Keratinocyte (primary cell): ENCODE data around the gene SPATA2. TPM values are rescaled to one million over a fixed set of nuclear protein-coding genes. Genes with fewer than 3 reads are reported as not detected.

Experiments used
- DNase-seq: peaks from one replicate; pipeline ENCODE4 v3.0.0-alpha.2; 2011; ENCODE audit warnings: low read depth, missing footprints, low spot score
- FAIRE-seq: peaks from 2 replicates; lab custom pipeline; 2011; peaks lifted over from hg19 to GRCh38; lab: Jason Lieb, UNC
- H2AFZ ChIP-seq: 2 replicates; pipeline ENCODE4 v1.6.0; 2012; ENCODE audit warnings: low read length, control low read depth, inconsistent platforms; ENCODE audit not compliant: control insufficient read depth
- H3K27ac ChIP-seq: 2 replicates; pipeline ENCODE4 v1.5.1; 2011; ENCODE audit warnings: low read length; ENCODE audit not compliant: control insufficient read depth, insufficient read depth
- H3K27me3 ChIP-seq: 3 replicates; pipeline ENCODE4 v1.6.0; 2011; ENCODE audit warnings: low read length; ENCODE audit not compliant: control insufficient read depth, insufficient read depth; ENCODE audit errors: extremely low read depth
- H3K36me3 ChIP-seq, 2 experiments: 2 replicates in 1 of 2; 3 replicates in 1 of 2; pipeline ENCODE4 v1.5.1; 2011; ENCODE audit warnings: low read length in 2 of 2, mild to moderate bottlenecking in 1 of 2; ENCODE audit not compliant: control insufficient read depth in 2 of 2, insufficient read depth in 2 of 2; ENCODE audit errors: extremely low read depth in 1 of 2
- H3K4me1 ChIP-seq: 3 replicates; pipeline ENCODE4 v1.5.1; 2011; ENCODE audit warnings: low read length; ENCODE audit not compliant: control insufficient read depth, insufficient read depth; ENCODE audit errors: extremely low read depth
- H3K4me2 ChIP-seq: 3 replicates; pipeline ENCODE4 v1.6.0; 2011; ENCODE audit warnings: low read depth, low read length; ENCODE audit not compliant: control insufficient read depth, insufficient read depth; ENCODE audit errors: extremely low read depth
- H3K4me3 ChIP-seq, 3 experiments: fragments of 200-600 bp in 1 of 3; sonication (generic) in 1 of 3; 2 replicates in 2 of 3; 3 replicates in 1 of 3; pipeline ENCODE4 v1.5.1; 2011 to 2016; ENCODE audit warnings: low read length in 3 of 3, mild to moderate bottlenecking in 3 of 3, control low read depth in 2 of 3, inconsistent platforms in 1 of 3, low read depth in 1 of 3, mixed read lengths in 1 of 3, mixed run types in 1 of 3, moderate library complexity in 1 of 3; ENCODE audit not compliant: control insufficient read depth in 2 of 3, insufficient read depth in 2 of 3; ENCODE audit errors: extremely low read depth in 1 of 3
- H3K79me2 ChIP-seq: 2 replicates; pipeline ENCODE4 v1.6.0; 2012; ENCODE audit warnings: low read length; ENCODE audit not compliant: control insufficient read depth, insufficient read depth
- H3K9ac ChIP-seq: 3 replicates; pipeline ENCODE4 v1.6.0; 2011; ENCODE audit warnings: low read length; ENCODE audit not compliant: control insufficient read depth, insufficient read depth; ENCODE audit errors: extremely low read depth
- H3K9me1 ChIP-seq: 3 replicates; pipeline ENCODE4 v1.6.0; 2011; ENCODE audit warnings: low read length; ENCODE audit not compliant: control insufficient read depth, insufficient read depth; ENCODE audit errors: extremely low read depth
- H3K9me3 ChIP-seq: 2 replicates; pipeline ENCODE4 v1.5.1; 2012; ENCODE audit warnings: low read depth, low read length; ENCODE audit not compliant: control insufficient read depth
- H4K20me1 ChIP-seq: 3 replicates; pipeline ENCODE4 v1.6.0; 2011; ENCODE audit warnings: low read length; ENCODE audit not compliant: control insufficient read depth, insufficient read depth; ENCODE audit errors: extremely low read depth
- EZH2 ChIP-seq: IDR thresholded peaks from one replicate; pipeline ENCODE4 v1.6.1; 2012; ENCODE audit warnings: inconsistent platforms, mild to moderate bottlenecking, low read length, moderate library complexity
- dilution Hi-C: fragments of 300-500 bp; cut with MboI; formaldehyde crosslinking; loops from one replicate; pipeline ENCODE4 v1.7.0; 2020; ENCODE audit warnings: low sequenced_read_pairs; ENCODE audit not compliant: extremely low pct_ligation_motif_present
- polyA plus RNA-seq, 5 experiments: library from polyadenylated mRNA; depleted of rRNA in 3 of 5; stranded (reverse) in 3 of 5; stranded (forward) in 1 of 5; unstranded in 1 of 5; fragments of >200 nt; gene quantifications; 1 replicate in 1 of 5; 2 replicates in 3 of 5; 3 replicates in 1 of 5; pipeline versions ENCODE4 v1.2.1 to v1.2.3, GENCODE V29; 2011 to 2012; ENCODE audit warnings: missing spikeins in 2 of 5, low read depth in 1 of 5, low replicate concordance in 1 of 5
- TF ChIP-seq, protein P1 (sequence below), 3 experiments: IDR thresholded peaks in 1 of 3; conservative IDR thresholded peaks in 1 of 3; optimal IDR thresholded peaks in 1 of 3; 2 replicates in 2 of 3; 3 replicates in 1 of 3; pipeline versions ENCODE3 to v1.5.1; 2011; ENCODE audit warnings: low read length in 3 of 3, mild to moderate bottlenecking in 3 of 3, moderate library complexity in 2 of 3, control low read depth in 1 of 3, inconsistent platforms in 1 of 3; ENCODE audit not compliant: insufficient read depth in 2 of 3; ENCODE audit errors: extremely low read depth in 1 of 3

Gene SPATA2
- polyA plus RNA-seq, 1 donor (not counting 4 experiments of a cell fraction or from before 2014, with no cell fraction given), result 3.2 TPM

GRCh38 chr20:49905415-49906091 is 9.8 kb downstream of the SPATA2 start:
- no peaks in the 10 kb centered on the region for H3K27me3 ChIP-seq
- H4K20me1 ChIP-seq, result peaks cover 6% of the 10 kb centered on the region
- no peaks in the 10 kb centered on the region for H3K9me3 ChIP-seq
- FAIRE-seq, result no peak
- TF ChIP-seq, protein P1, sequence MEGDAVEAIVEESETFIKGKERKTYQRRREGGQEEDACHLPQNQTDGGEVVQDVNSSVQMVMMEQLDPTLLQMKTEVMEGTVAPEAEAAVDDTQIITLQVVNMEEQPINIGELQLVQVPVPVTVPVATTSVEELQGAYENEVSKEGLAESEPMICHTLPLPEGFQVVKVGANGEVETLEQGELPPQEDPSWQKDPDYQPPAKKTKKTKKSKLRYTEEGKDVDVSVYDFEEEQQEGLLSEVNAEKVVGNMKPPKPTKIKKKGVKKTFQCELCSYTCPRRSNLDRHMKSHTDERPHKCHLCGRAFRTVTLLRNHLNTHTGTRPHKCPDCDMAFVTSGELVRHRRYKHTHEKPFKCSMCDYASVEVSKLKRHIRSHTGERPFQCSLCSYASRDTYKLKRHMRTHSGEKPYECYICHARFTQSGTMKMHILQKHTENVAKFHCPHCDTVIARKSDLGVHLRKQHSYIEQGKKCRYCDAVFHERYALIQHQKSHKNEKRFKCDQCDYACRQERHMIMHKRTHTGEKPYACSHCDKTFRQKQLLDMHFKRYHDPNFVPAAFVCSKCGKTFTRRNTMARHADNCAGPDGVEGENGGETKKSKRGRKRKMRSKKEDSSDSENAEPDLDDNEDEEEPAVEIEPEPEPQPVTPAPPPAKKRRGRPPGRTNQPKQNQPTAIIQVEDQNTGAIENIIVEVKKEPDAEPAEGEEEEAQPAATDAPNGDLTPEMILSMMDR (optimal IDR thresholded peaks at IDR 0.05 in 1 of 3, IDR thresholded peaks at IDR 0.05 in 1 of 3, conservative IDR thresholded peaks at IDR 0.05 in 1 of 3; ENCODE audit: extremely low read depth in 1 of 3, insufficient read depth in 2 of 3, low read length in 3 of 3), result no peak
- no peak for TF ChIP-seq EZH2
- no peak overlapping the region for H3K4me3 ChIP-seq
- H3K9me1 ChIP-seq, result no peaks in the 10 kb centered on the region
- H3K9ac ChIP-seq, result no peak overlapping the region
- H3K27ac ChIP-seq, result no peak overlapping the region
- H2AFZ ChIP-seq, result no peak overlapping the region
- no peaks in the 10 kb centered on the region for H3K4me1 ChIP-seq
- peaks cover 18% of the 10 kb centered on the region for H3K79me2 ChIP-seq
- peaks cover 19 to 33% of the 10 kb centered on the region in 2 experiments for H3K36me3 ChIP-seq
- dilution Hi-C loops, result no loop called here
- no peak for DNase-seq
- no peak overlapping the region for H3K4me2 ChIP-seq

DNA sequence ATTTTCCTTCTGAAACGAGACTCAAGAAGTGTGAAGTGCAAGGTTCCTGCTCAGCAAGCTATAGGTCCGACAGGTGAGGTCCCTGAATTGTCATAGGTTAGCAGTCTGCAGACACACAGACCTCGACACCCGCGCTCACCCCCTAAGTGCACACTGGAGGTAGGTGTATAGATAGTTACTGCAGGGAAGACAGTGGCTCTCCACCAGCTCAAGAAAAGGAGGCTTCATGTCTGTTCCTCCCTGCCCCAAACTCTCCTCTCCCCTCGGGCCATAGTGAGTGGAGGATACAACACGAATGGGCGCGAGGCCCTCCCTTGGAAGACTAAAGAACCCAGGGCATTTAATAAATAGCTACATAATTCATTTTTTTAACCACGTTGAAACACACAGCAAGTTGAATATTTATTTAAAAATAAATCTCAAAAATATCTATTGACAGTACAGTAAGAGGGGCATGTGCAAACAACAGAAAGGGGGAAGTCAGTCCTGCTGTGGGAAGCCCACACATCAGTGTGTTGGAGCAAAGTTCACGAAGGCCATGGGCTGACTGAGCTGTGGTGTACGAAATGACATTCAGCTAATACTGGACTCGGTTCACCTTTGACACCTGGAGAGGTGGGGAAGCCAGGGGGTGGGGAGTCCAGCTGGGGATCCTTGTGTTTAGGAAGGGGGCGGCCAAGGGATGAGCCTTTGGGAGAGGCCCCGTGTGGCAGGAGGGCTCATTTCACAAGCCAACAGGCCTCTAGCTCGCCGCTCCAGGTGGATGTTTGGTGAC is 10.7 kb downstream of the SPATA2 start:
- FAIRE-seq (no peak), DNase-seq (no peak)
- no peaks in the 10 kb centered on the region for H3K9me3 ChIP-seq
- peaks cover 11% of the 10 kb centered on the region for H3K79me2 ChIP-seq
- H3K36me3 ChIP-seq, result peaks cover 19 to 31% of the 10 kb centered on the region in 2 experiments
- no peak overlapping the region for H3K9ac ChIP-seq
- H3K27me3 ChIP-seq, result no peaks in the 10 kb centered on the region
- no peak overlapping the region for H3K27ac ChIP-seq
- dilution Hi-C loops, result no loop called here
- no peaks in the 10 kb centered on the region for H3K9me1 ChIP-seq
- no peaks in the 10 kb centered on the region for H3K4me1 ChIP-seq
- H2AFZ ChIP-seq, result no peak overlapping the region
- no peak overlapping the region for H3K4me3 ChIP-seq
- H3K4me2 ChIP-seq, result no peak overlapping the region
- TF ChIP-seq, protein P1 (optimal IDR thresholded peaks at IDR 0.05 in 1 of 3, IDR thresholded peaks at IDR 0.05 in 1 of 3, conservative IDR thresholded peaks at IDR 0.05 in 1 of 3; ENCODE audit: extremely low read depth in 1 of 3, insufficient read depth in 2 of 3, low read length in 3 of 3), result no peak
- no peak for TF ChIP-seq EZH2
- H4K20me1 ChIP-seq, result peaks cover 6% of the 10 kb centered on the region
